RWPE1 (cell line): ENCODE measurements around the gene HOXD10.

ENCODE experiments used
- CTCF ChIA-PET: fragments of 350-600 bp; sonication (Branson Sonifier 250); formaldehyde crosslinking; extraction: SDS; loops from one replicate; lab custom pipeline; 2021; lab: Yijun Ruan, JAX
- POLR2A ChIA-PET: fragments of 400-600 bp; formaldehyde crosslinking; extraction: SDS; loops from one replicate; lab custom pipeline; 2020; ENCODE audit warnings: antibody characterized with exemption; ENCODE audit not compliant: low non-redundant PET; lab: Yijun Ruan, JAX
- DNase-seq: peaks from one replicate; pipeline ENCODE4 v3.0.0; 2012; ENCODE audit warnings: low spot score
- H3K27ac ChIP-seq: fragments of 450-650 bp; 2 replicates; pipeline ENCODE4 v1.5.1; 2017
- TF ChIP-seq, protein P1 (sequence below): fragments of 450-650 bp; conservative IDR thresholded peaks from 2 replicates; pipeline ENCODE4 v1.5.1; 2017; ENCODE audit warnings: low read depth, mild to moderate bottlenecking

Gene HOXD10

DNA sequence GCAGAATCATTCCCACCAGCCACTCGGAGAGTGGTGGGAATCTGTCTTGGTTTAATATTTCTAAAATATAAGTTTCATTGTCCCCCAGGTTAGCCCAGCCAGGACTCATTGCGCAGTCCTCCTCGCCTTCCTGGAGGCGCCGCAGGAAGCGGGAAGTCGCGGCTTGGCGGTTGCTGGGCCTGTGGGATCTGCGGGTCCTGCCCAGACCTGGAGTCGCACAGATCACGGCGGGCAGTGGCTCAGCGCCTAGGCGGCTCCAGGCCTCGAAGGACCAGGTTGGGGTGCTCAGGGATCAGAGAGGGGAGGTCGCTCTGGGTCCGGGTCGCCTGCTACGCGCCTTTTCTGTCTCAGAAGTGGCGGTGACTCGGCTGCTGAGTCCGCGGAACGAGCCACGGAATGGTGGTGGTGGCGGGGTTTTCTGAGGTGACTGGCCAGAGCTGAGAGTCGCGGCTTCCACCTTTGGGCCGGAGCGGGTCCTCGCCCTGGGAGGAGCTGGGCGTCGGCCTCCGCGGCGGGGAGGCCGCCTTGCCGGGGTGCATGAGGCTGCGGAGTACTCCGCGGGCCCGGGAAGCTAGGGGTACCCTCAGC lies 43.2 kb downstream of the HOXD10 start:
- POLR2A ChIA-PET: no interaction called here
- TF ChIP-seq, protein P1, sequence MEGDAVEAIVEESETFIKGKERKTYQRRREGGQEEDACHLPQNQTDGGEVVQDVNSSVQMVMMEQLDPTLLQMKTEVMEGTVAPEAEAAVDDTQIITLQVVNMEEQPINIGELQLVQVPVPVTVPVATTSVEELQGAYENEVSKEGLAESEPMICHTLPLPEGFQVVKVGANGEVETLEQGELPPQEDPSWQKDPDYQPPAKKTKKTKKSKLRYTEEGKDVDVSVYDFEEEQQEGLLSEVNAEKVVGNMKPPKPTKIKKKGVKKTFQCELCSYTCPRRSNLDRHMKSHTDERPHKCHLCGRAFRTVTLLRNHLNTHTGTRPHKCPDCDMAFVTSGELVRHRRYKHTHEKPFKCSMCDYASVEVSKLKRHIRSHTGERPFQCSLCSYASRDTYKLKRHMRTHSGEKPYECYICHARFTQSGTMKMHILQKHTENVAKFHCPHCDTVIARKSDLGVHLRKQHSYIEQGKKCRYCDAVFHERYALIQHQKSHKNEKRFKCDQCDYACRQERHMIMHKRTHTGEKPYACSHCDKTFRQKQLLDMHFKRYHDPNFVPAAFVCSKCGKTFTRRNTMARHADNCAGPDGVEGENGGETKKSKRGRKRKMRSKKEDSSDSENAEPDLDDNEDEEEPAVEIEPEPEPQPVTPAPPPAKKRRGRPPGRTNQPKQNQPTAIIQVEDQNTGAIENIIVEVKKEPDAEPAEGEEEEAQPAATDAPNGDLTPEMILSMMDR: no peak
- no peak for DNase-seq
- CTCF ChIA-PET: no interaction called here
- no peak overlapping the region for H3K27ac ChIP-seq

DNA sequence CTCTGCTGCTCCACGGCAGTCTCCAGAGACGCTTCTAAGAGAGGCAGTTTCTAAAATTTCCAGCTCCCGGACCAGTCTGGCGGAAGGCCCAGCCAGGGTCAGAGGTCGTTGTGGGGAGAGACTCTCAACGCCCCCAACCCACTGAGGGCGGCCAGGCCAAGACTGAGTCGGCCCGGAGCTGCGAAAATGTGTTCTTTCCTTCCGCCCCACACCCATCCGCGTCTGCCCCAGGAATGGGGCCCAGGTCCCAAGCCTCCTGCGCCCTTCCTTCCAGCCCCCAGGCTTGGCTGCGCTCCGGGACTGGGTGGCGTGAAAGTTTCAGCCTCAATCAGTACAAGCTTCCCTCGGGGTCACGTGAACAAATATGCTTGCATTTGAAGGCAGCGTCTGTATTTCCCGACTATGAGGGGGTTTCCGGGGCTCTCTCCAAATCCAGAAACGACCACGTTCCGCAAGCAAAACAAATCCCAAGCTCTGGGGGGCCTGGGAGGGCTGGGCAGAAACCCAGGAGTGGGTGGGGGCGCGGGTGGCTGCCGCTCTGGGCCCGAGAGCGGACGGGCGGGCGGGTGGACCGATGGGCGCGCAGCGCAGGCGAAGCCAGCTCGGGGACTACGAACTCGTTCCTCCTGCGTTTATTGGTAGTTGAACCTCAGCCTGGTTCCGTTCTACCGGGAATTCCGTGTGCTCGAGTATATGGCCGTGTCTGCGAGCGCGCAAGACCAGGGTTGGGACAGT lies 43.8 kb downstream of the HOXD10 start:
- no peak for DNase-seq
- POLR2A ChIA-PET: no interaction called here
- CTCF ChIA-PET: interaction anchor here (0.6 to 2.2 kb wide), 2 partner anchors 20 to 525 kb away, joined by 3 to 10 read pairs; no protein-coding TSS in a partner anchor

DNA sequence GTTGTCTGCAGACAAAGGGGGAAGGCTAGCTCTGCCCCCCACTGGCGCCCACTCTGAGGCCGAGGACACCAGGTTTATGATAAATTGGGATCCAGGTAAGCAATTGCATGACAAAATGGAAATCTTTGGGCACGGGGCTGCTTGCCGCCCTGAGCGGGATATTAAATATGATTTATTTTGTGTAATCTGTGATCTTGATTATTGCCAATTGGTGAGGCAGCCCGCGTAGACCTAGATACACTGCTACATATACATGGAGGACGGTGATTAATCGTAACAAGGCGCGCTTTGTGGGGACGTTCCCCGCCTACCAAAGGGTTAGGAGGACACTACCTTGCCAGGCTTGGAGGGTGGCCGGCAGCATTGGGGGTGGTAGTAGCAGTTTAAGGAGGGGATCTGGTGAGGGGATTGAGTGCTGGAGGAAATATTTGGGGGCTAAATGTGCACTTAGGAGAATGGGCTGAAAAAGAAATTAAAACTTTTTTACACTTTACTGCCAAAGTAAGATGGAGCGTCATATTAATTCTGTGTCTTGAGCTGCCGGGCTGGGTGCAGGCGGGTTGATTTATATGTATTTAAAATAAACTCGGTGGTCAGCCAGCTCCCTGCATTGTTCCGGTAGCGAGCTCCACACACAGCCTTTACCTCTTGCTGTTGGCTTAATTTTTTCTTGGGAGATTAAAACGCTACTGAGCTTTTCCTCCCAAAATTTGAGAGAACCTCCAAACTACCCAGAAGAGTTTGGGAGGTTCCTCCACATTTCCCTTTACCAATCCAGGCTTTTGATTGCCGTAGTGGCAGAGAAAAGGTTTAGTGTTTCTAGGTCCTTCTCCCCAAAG lies 44.6 kb downstream of the HOXD10 start:
- no peak for DNase-seq
- no peak overlapping the region for H3K27ac ChIP-seq
- ChIA-PET CTCF (interaction anchor here (0.5 to 2.2 kb wide), 6 partner anchors 17 to 713 kb away, joined by 3 to 10 read pairs (median 4); no protein-coding TSS in a partner anchor), POLR2A (no interaction called here)
- TF ChIP-seq, protein P1: no peak

More for the DNA sequence above, 43.8 kb downstream of the HOXD10 start:
- TF ChIP-seq, protein P1: no peak
- no peak overlapping the region for H3K27ac ChIP-seq

DNA sequence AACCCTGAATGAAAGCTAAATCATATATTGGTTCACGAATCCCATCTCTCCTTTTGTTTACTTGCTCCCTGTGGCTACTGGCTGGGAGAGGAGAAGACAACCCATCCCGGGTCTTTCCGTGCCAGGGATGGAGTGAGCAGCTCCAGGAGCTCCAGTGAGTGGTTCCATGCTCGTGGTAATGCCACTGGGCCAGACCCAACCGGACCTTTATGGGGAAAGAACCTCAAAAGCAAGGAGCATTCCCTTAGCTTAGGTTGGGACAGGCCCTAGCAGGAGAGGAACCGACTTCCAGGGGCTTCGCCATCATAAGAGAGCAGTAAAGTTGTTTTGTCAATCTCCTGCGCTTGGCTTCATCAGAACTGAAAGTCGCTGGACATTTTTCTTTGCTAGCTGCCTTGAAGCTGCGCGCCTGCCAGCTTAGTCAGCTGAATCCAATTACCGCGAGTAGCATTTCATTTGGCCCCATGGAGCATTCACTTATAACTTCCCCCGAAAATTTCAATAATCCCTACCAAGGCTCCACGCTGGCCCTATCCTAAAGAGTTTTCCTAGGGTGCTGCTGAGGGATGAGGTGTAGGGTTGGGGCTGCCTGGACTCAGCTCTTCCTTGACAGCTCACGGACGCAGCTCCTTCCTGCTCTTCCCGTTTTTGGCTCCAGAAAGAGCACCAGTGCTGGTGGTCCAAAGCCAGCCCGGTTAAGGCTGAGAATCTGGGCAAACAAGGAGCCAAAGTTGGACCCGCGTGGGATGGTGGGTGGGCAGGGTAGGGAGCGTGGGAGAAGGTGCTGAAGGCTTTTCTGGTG lies 45.4 kb downstream of the HOXD10 start:
- H3K27ac ChIP-seq: no peak overlapping the region
- ChIA-PET POLR2A (no interaction called here), CTCF (interaction anchor here (0.6 to 2.2 kb wide), 7 partner anchors 18 to 712 kb away, joined by 3 to 10 read pairs (median 3); no protein-coding TSS in a partner anchor)
- TF ChIP-seq, protein P1: no peak
- DNase-seq: no peak

DNA sequence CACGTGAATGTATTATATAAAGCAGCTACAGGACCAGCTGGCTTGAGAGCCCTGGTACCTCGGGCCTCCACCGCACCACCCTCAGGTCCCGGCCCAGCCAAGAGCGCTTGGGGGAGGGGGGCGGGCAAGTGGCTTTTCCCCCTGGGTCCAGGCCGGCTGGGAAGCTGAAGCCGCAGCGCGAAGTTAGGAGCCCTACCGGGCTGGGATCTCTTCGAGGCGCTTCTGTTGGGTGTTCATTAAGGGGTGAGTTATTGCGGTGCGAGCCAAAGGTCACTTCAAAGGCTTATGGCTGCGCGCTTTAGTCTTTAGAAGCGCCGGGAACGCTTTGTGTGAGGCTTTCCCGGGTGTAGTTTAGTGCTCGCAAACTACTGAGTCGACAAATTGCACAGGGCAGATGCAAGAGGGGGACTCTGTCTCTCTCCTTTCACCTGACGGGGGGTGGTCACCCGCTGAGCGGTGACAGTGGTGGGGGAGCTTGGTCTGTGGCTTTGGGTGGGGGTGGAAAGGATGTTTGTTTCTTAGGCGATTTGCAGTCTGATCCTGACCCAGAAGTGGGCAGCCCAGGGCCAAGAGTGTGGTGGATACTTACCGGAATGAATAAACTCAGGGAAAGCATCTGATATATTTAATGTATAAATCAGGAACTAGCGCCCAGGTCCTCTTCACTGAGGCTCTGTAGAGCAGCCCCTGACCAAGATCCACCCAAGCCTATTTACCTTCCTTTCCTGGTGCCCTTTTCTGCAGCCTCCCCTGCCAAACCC lies 46.5 kb downstream of the HOXD10 start:
- no peak overlapping the region for H3K27ac ChIP-seq
- ChIA-PET CTCF (interaction anchor here (0.6 to 2.2 kb wide), 3 partner anchors 22 to 233 kb away, joined by 3 to 10 read pairs (median 3); no protein-coding TSS in a partner anchor), POLR2A (no interaction called here)
- DNase-seq: no peak
- TF ChIP-seq, protein P1: no peak
